Left colon (tissue), 2 donors: ENCODE measurements around the gene STK24. TPM values are rescaled to one million over a fixed set of nuclear protein-coding genes. Genes with fewer than 3 reads are reported as not detected.

Experiments
- ATAC-seq: fragments of 200-7000 bp; cut with Tn5 transposase; one replicate; pipeline ENCODE4 v1.9.1; 2020; ENCODE audit warnings: mild to moderate bottlenecking, moderate library complexity
- DNase-seq, 2 donors: peaks; one replicate each; pipeline ENCODE4 v3.0.0-alpha.2; 2020
- intact Hi-C, 2 donors: fragments of 100-400 bp; cut with DNase I in 1 of 2; cut with micrococcal nuclease in 1 of 2; formaldehyde crosslinking; loops; one replicate each; pipeline versions ENCODE4 v1.11.2 to v1.14.0; 2022; cut with DNase I, micrococcal nuclease
- total RNA-seq, 2 donors: library from RNA; stranded (reverse); fragmentation: NEBNext Ultra II Directional; extraction: Animal tissue kit (Norgen Biotek cat#: 25700); gene quantifications; one replicate each; pipeline ENCODE4 v1.2.1, GENCODE V29; 2021
- donor health status: DM: no; HTN: no; CAD: no.
- donor health status: DM: yes; HTN: yes; CAD: no.

The STK24 gene
- total RNA-seq, 2 donors from 2014 or later: 204 to 205 TPM

DNA sequence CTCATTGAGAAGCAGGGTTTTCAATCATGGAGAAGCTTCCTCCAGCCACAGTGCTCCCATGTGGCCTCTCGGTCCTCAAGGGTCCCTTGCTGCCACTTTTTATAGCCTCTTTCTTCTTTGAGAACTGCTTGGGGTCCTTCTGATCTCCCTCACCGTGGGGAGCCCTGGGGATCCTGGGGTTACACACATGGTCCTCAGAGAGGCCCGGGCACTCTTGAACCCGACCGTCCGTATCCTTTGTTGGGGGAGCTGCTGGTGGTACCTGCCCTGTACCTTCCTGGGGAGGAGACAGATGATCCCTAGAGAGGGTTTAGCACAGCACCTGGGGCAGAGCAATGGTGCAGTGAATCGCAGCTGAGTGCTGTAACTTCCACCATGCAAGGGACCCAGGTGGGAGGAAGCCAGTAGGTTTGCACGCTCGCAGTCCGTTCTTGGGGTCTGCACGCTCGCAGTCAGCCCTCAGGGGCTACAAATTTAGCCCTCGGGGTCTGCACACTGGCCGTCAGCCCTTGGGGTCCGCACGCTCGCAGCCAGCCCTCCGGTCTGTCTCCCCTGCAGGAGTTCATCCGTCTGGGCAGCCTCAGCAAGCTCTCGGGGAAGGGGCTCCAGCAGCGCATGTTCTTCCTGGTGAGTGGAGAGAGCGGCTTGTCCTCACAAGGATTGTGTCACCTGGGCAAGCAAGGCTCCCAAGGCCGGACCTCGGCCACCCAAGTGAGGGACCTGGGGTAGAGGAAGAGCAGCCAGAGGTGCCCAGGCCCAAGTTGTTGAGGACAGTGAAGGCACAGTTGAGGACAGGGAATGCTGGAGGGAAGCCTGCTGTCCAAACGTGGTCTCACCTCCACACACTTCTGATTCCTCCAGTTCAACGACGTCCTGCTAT, 138.4 kb downstream of the STK24 start:
- DNase-seq: no peak
- intact Hi-C loops: no loop called here

GRCh38 chr13:98436233-98436910, 140.5 kb downstream of the STK24 start:
- intact Hi-C loops: no loop called here
- no peak for ATAC-seq
- no peak for DNase-seq

More for the DNA sequence above, 138.4 kb downstream of the STK24 start:
- ATAC-seq: no peak

DNA sequence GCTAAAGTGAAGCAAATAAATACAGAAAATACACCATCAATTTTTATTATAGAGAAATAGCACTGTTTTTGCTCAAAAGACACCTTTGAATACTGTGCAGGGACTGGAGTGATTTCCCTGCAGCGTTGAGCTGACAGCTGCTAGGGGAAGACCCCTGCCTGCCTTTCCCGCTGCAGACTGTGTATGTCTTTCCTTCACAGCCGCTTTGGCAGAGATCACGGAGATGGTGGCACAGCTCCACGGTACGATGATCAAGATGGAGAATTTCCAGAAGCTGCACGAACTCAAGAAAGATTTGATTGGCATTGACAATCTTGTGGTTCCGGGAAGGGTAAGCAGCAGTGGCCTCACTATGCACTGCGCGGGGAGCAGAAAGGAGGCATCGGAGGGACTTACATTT, 141.5 kb downstream of the STK24 start:
- DNase-seq: no peak
- intact Hi-C loops: no loop called here
- no peak for ATAC-seq

DNA sequence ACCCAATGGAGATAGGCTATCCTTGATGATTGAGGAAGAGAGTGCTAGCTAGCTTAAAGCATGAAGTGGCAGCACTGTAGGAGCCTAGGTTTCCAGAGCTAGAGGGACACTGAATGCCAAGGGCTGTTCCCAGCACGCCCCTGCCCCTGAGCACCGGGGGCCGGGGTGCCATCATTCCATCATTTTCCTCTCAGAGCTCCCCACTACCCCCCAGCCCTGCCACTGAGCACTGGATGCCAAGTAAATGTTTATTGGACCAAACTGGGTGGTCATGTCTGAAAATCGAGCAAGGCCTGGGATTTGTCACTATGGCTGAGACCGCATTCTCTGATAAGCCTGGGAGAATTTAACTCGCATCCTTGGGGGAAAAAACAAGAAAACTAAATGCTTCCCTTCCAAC, 142.8 kb downstream of the STK24 start:
- no peak for ATAC-seq

DNA sequence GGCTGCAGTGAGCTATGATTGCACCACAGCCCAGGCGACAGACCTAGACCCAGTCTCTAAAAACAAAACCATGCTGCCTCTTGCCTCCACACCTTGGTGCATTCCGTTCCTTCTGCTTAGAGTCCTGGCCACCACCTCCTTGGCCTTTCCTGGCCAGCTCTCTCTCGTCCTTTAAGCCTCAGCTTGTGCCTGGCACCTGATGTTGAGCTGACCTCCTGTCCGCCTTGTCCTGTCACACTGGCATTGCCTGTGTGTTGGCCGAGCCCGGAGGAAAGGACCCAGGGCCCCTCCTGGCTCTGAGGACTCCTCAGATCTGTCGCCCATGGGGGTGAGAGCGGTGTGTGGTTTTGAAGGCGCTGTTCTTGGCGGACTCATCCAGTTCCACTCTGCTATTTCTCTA, 143.3 kb downstream of the STK24 start:
- intact Hi-C loops: no loop called here
- DNase-seq: peak in 1 of 2 donors; percentile 1
- ATAC-seq: no peak

More for the DNA sequence above, 142.8 kb downstream of the STK24 start:
- intact Hi-C loops: no loop called here
- DNase-seq: no peak

DNA sequence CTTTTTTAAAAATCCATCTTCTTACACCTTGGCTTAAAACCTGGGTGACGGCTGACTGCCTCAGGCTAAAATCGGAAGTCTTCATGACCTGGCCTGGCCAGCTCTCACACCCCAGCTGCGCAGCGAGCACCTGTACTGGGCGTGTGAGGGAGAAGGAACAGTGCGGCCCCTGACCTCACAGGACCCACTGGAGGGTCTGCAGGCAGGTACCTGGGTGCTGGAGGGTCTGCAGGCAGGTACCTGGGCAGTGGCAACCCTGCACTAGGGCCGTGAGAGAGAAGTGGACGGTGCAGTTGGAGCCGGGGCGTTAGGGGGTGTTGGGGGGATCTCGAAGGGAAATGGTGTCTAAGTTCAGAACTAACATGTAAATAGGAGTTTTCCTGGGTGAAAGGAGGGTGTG, 144.3 kb downstream of the STK24 start:
- ATAC-seq: no peak
- no peak for DNase-seq
- intact Hi-C loops: no loop called here

DNA sequence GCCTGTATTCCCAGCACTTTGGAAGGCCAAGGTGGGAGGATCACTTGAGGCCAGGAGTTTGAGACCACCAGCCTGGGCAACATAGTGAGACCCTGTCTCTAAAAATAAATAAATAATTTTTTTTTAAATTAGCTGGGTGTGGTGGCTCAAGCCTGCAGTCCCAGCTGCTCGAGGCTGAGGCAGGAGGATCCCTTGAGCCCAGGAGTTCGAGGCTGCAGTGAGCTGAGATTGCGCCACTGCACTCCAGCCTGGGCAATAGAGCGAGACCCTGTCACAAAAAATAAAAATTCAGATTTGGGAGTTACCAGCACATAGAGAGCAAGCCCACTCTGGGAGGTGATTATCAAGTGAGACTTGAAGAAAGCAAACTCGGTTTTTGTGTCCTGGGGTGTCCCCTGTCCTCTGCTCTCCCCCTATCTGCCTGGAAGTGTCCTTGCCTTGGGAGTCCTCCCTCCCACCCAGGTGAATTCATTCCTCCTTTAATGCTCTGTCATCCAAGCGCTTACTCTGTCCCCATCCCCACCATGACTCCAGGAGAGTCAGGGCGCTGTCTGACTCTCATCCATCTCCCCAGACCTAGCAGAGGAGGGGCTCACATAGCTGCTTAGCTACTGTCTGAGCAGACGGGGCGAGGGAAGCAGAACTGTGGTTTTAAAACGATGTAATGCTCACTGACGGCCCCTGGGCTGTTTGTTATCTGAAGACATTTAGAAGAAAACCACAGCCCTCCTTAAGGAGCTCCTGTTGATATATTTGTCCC, 146.8 kb downstream of the STK24 start:
- intact Hi-C loops: no loop called here
- no peak for ATAC-seq
- no peak for DNase-seq

- intact Hi-C loops: no loop called here
- ATAC-seq (no peak), DNase-seq (no peak)
Measured at GRCh38 chr13:98429531-98429930, 147.4 kb downstream of the STK24 start.

DNA sequence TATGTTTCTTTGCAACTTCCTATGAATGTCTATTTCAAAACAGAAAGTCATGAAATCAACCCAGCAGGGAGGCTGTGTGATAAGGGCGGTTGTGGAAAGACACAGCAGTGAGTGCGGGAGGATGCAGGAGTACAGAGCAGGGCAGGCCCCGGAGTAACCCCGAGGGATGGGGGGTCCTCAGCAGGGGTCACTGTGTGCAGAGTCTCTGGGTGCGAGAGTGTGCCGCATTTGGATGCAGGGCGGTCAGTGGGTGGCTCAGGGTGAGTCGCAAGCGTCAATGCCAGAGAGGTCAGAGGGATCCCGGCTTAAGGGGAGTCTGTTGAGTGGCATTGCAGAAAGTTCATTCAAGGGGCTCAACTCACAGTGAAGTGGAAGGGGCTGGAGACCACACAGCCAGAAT, 147.8 kb downstream of the STK24 start:
- intact Hi-C loops: no loop called here
- ATAC-seq (no peak), DNase-seq (no peak)

- no peak for DNase-seq
- no peak for ATAC-seq
- intact Hi-C loops: no loop called here
Measured at GRCh38 chr13:98428256-98428966, 148.5 kb downstream of the STK24 start.

DNA sequence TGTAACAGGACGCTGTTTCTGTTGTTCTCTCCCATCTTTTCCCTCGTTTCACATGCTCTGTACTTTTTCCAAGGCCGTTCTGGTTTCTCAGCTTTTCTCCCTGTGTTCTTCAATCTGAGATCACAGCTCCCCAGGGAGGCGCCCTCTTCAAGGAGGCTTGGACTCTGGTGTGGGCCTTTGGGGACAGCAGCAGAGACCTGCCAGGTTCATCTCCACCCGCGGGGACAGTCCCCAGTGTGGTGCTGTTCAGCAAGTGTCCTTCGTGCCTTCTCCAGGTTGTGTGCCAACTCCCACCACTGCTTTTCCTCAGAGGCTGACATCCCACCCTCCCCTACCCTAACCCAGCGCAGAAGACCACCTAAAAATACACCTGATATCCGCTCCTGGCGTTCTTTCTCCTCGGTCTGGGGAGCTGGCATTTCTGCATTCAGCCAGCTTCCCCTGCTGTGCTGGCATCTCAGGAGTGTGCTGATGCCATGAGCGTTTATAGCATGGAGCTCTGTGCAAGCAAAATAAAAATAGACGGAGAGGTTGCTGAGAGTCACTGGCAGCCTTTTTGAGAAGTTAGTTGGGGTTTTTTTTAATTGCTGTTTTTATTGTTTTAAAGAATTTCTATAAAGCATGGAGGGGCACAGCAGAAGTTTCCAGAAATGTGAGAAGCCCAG, 149.4 kb downstream of the STK24 start:
- intact Hi-C loops: no loop called here
- no peak for DNase-seq
- ATAC-seq: no peak

DNA sequence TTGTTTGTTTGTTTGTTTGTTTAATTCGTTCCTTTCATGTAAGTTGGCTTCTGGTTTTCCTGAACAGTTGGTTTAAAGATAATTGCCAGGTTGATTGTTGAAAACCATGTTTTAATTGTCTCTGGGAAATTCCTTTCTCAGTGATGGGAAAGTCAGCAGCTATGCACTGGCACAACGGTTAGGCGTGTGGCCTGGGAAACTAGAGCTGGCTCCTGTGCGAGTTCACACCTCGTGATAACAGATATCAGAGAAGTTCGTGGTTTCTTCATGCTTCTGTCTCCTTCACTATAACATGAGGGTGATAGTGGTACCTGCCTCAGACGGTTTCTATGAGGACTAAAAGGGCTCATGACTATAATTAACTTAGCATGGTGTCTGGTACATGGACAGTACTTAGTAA, 153.5 kb downstream of the STK24 start:
- DNase-seq (no peak), ATAC-seq (no peak)
- intact Hi-C loops: no loop called here

- intact Hi-C loops: no loop called here
- DNase-seq: no peak
- ATAC-seq: no peak
Measured at GRCh38 chr13:98422046-98422445, 154.9 kb downstream of the STK24 start.

DNA sequence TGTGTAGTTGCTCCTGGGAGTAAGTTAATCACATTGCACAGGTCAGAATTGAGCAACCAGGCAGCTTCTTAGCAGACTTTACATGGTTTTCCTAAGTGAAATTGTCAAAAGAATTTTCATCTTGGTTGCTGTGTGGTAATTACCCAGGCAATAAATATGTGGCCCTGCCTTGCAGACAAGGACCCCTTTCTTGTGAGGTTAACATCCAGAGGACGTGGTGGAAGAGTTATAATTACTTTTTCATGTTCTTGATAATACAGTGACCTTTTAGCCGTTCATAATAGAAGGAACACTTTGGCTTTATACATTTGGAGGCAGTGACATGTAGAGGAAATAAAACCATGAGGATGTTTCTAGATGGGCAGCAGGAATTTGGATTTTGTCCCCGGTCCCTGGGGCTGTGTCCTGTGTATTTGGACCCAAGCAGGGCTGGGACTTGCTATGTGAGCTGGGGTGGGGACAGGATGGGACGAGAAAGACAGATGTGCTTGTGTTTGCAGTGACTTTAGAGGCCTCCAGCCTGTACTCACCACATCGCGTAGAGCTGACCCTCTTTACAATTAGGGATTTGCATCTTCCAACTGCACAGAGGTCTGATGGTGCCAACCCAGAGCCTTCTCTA, 156.2 kb downstream of the STK24 start:
- no peak for ATAC-seq
- DNase-seq: no peak
- intact Hi-C loops: no loop called here

DNA sequence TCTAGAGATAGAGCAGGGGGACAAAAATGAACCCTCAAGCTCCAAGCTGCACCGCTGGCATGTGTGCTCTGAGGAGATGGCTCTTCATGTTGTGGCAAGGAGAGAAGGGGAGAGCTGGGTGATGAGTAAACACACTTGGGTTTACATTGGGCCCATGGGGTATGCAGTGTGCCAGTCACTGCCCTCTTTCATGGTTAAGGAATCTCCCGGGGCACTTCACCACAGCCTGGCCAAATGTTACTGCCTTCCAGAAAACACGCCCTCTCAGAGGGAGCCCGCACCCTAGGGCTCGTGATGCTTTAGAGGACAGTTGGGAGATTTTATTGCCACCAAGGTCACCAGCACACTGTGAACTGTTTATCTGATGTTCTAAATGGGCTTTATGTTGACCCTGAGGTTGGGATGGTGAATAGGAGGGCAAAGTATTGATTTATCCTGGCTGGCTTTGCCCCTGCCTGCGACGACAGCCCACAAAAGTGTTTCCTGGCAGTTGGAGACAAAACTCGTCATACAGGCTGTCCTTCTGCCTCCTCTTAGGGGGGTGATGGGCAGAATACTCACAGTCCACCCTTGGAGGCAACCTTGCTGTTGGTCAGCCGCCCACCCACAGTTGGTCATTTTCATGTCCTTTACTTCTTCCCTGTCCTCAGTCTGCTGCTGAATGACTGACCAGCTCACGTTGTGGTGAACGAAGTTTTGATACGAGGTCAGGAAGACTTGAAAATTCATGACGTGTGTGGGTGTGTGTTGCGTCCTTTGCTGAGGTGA, 156.9 kb downstream of the STK24 start:
- intact Hi-C loops: no loop called here
- no peak for ATAC-seq
- no peak for DNase-seq

DNA sequence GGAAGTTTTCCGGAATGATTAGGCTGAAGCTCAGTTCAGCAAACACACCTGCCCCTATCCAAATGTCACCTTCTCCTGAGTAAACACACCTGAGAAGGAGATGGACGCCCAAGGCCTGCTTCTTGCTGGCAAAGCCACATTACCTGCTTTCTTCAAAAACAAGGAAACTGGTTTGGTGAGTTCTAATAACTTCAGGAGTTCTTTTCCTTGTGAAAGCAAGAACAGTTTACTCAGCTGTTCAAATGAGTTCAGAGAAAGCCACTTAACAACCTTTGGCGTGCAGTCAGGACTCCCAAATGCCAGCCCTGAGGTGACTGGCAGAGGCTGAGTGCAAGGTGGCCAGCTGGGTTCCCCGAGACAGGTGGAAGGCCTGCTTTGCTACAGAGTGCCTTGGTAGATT, 160.5 kb downstream of the STK24 start:
- peak; percentile 94 for ATAC-seq
- DNase-seq: peak; percentile 77 to 86
- intact Hi-C loops: no loop called here

- ATAC-seq (no peak), DNase-seq (no peak)
- intact Hi-C loops: no loop called here
Measured at GRCh38 chr13:98415326-98416070, 161.4 kb downstream of the STK24 start.
